ENCODE results near the gene UBC. TPM values are rescaled to one million over a fixed set of nuclear protein-coding genes. Genes with fewer than 3 reads are reported as not detected.

The UBC gene
- total RNA-seq, 1 experiment from 2014 or later = 523 TPM

DNA sequence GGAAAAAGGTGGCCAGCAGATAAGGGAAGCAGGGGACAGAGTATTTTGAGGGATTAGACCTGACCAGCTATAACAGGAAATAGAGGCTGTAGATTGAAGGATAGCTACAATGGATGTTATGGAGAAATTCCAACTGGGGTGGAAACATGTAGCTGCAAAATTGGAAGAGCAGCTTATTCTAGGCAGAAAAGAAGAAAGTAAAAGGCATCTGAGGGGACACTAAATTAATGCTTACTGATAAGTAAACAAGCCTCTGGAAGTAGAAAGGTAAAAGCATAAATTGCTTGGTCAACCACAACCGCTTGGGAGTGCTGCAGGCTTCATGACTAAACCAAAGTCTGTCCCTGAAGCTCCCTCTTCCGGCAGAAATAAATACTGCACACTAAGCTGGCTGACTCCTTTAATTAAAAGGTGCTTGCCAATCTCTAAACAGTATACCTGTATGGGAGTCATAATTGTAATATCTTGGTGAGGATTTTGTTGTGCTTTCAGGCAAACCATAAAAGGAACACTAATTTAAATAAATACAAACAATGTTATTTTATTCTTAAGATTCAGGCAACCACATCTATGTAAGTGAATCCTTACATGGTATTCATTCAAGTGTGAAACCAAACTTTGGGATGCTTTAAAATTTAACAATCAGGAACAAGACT is 7.7 kb downstream of the UBC start:
- TF ChIP-seq, protein P1, sequence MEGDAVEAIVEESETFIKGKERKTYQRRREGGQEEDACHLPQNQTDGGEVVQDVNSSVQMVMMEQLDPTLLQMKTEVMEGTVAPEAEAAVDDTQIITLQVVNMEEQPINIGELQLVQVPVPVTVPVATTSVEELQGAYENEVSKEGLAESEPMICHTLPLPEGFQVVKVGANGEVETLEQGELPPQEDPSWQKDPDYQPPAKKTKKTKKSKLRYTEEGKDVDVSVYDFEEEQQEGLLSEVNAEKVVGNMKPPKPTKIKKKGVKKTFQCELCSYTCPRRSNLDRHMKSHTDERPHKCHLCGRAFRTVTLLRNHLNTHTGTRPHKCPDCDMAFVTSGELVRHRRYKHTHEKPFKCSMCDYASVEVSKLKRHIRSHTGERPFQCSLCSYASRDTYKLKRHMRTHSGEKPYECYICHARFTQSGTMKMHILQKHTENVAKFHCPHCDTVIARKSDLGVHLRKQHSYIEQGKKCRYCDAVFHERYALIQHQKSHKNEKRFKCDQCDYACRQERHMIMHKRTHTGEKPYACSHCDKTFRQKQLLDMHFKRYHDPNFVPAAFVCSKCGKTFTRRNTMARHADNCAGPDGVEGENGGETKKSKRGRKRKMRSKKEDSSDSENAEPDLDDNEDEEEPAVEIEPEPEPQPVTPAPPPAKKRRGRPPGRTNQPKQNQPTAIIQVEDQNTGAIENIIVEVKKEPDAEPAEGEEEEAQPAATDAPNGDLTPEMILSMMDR (conservative IDR thresholded peaks at IDR 0.05) = peak; percentile 99
- no peaks in the 10 kb centered on the region; the same call in 1 of the 2 replicates for H3K79me2 ChIP-seq (ENCODE audit: insufficient read depth, low read length)
- H3K18ac ChIP-seq (ENCODE audit: insufficient read length, low read depth, low read length) = no peak overlapping the region
- Mint-ChIP-seq H3K9me3 (no peaks in the 10 kb centered on the region; a peak in 1 of 5 replicates), H3K4me1 (peaks cover 22 to 23% of the 10 kb centered on the region in 2 experiments), H3K27ac (no peak overlapping the region), H3K4me3 (no peak overlapping the region), H3K36me3 (ENCODE audit: insufficient read depth in 1 of 3, low read depth in 3 of 3) (peaks cover 9 to 14% (median 11%) of the 10 kb centered on the region in 3 experiments), H3K27me3 (ENCODE audit: low read depth) (no peaks in the 10 kb centered on the region)
- no peak overlapping the region for H4K8ac ChIP-seq (replicated peaks; ENCODE audit: insufficient read length, low read depth, low read length)
- no peaks in the 10 kb centered on the region for H3K27me3 ChIP-seq (ENCODE audit: insufficient read depth, low read length)
- peaks cover 3% of the 10 kb centered on the region for H3K79me1 ChIP-seq (ENCODE audit: insufficient read depth, low read depth, low read length, poor library complexity, severe bottlenecking)
- no peak overlapping the region for H2AK5ac ChIP-seq (ENCODE audit: insufficient read length, low read length)
- H3K56ac ChIP-seq (ENCODE audit: insufficient read length, low read depth, low read length) = no peak overlapping the region
- no peak overlapping the region for H2BK20ac ChIP-seq (ENCODE audit: low read depth, low read length, poor library complexity, severe bottlenecking)
- no peak overlapping the region for H2BK15ac ChIP-seq (ENCODE audit: low read depth, low read length)
- H3K4me2 ChIP-seq (ENCODE audit: insufficient read depth, insufficient read length, low read length) = no peak overlapping the region
- H3K4ac ChIP-seq (ENCODE audit: low read depth, low read length) = no peak overlapping the region
- H4K91ac ChIP-seq (ENCODE audit: insufficient read length, low read depth, low read length) = no peak overlapping the region
- H3K23me2 ChIP-seq (ENCODE audit: insufficient read length, low read depth, low read length, poor library complexity, severe bottlenecking) = no peaks in the 10 kb centered on the region
- DNase-seq = peak; percentile 91
- no peak overlapping the region for H2BK5ac ChIP-seq (ENCODE audit: insufficient read length, low read length)
- H3K14ac ChIP-seq (ENCODE audit: insufficient read depth, low read length) = no peak overlapping the region
- H3T11ph ChIP-seq (ENCODE audit: low read length) = no peak overlapping the region
- no peaks in the 10 kb centered on the region for H4K20me1 ChIP-seq (ENCODE audit: control insufficient read depth, insufficient read depth, insufficient read length)
- no peaks in the 10 kb centered on the region for H3K4me1 ChIP-seq (ENCODE audit: insufficient read depth, low read length)
- no peak overlapping the region for H3K23ac ChIP-seq (ENCODE audit: insufficient read length, low read depth, low read length)
- H3K9me3 ChIP-seq (ENCODE audit: control insufficient read depth, low read depth, low read length) = no peaks in the 10 kb centered on the region
- H3K9ac ChIP-seq (ENCODE audit: extremely low read depth, insufficient read length, low read length) = no peak overlapping the region
- no peak overlapping the region for H3K27ac ChIP-seq (ENCODE audit: insufficient read length, low read depth, low read length)
- WGBS (ENCODE audit: extremely low coverage, insufficient read length, low lambda C conversion rate) = no CpG with 5 or more reads among the region's 2 CpGs
- H2BK120ac ChIP-seq (ENCODE audit: low read depth, low read length, poor library complexity, severe bottlenecking) = no peak overlapping the region
- H4K5ac ChIP-seq (ENCODE audit: insufficient read length, low read depth, low read length) = no peak overlapping the region
- no peak overlapping the region for H2BK12ac ChIP-seq (ENCODE audit: insufficient read length, low read depth, low read length)
- H2AFZ ChIP-seq (ENCODE audit: low read length) = no peak overlapping the region

All from H9 (cell line).